HCT116 (cell line): ENCODE data around the gene KHNYN.

Experiments used
- RAD21 ChIP-seq: IDR thresholded peaks from 2 replicates; pipeline ENCODE4 v1.6.1; 2012; ENCODE audit warnings: low read depth, mild to moderate bottlenecking
- REST ChIP-seq: IDR thresholded peaks from 2 replicates; pipeline ENCODE4 v1.6.1; 2012; ENCODE audit warnings: low read depth
- TF ChIP-seq, protein P1 (sequence below), 3 experiments: fragments of 200-600 bp in 1 of 3; sonication (generic) in 1 of 3; IDR thresholded peaks in 2 of 3; conservative IDR thresholded peaks in 1 of 3; 2 replicates each; pipeline ENCODE4 v1.5.1; 2012 to 2017; ENCODE audit warnings: low read depth in 2 of 3, low read length in 2 of 3, antibody characterized with exemption in 1 of 3, borderline replicate concordance in 1 of 3, control low read depth in 1 of 3, mild to moderate bottlenecking in 1 of 3, mixed read lengths in 1 of 3, mixed run types in 1 of 3, moderate library complexity in 1 of 3; ENCODE audit not compliant: insufficient read depth in 1 of 3

GRCh38 chr14:24416932-24417619, 12.7 kb upstream of the KHNYN start:
- TF ChIP-seq RAD21 (no peak), REST (no peak)
- TF ChIP-seq, protein P1, sequence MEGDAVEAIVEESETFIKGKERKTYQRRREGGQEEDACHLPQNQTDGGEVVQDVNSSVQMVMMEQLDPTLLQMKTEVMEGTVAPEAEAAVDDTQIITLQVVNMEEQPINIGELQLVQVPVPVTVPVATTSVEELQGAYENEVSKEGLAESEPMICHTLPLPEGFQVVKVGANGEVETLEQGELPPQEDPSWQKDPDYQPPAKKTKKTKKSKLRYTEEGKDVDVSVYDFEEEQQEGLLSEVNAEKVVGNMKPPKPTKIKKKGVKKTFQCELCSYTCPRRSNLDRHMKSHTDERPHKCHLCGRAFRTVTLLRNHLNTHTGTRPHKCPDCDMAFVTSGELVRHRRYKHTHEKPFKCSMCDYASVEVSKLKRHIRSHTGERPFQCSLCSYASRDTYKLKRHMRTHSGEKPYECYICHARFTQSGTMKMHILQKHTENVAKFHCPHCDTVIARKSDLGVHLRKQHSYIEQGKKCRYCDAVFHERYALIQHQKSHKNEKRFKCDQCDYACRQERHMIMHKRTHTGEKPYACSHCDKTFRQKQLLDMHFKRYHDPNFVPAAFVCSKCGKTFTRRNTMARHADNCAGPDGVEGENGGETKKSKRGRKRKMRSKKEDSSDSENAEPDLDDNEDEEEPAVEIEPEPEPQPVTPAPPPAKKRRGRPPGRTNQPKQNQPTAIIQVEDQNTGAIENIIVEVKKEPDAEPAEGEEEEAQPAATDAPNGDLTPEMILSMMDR (IDR thresholded peaks at IDR 0.05 in 2 of 3, conservative IDR thresholded peaks at IDR 0.05 in 1 of 3; ENCODE audit: borderline replicate concordance in 1 of 3, insufficient read depth in 1 of 3, low read depth in 2 of 3, low read length in 2 of 3) = no peak
